AG09319 (cell line): ENCODE measurements around the gene GHITM.

Experiments
- DNase-seq: peaks from one replicate; pipeline ENCODE4 v3.0.0-alpha.2; 2010; ENCODE audit warnings: low read depth; ENCODE audit errors: extremely low read depth
- TF ChIP-seq, protein P1 (sequence below): IDR thresholded peaks from 2 replicates; pipeline ENCODE4 v1.5.1; 2011; ENCODE audit warnings: low read depth, mild to moderate bottlenecking, inconsistent platforms, low read length, moderate library complexity

Gene GHITM

DNA sequence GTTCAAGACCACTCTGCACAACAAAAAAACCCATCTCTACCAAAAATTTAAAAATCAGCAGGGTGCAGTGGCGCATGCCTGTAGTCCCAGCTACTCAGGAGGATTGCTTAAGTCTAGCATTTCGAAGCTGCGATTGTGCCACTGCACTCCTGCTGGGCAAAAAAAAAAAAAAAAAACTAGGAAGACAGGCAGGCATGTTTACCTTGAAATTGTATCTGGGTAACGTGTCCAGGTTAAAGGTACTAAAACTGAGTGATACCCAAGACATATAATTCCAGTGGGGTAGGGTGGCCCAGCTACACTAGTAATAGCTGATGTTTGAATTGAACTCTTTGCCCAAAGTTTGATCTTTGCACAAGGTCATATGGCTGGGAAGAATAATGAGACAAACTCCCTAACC lies 16.2 kb downstream of the GHITM start:
- TF ChIP-seq, protein P1, sequence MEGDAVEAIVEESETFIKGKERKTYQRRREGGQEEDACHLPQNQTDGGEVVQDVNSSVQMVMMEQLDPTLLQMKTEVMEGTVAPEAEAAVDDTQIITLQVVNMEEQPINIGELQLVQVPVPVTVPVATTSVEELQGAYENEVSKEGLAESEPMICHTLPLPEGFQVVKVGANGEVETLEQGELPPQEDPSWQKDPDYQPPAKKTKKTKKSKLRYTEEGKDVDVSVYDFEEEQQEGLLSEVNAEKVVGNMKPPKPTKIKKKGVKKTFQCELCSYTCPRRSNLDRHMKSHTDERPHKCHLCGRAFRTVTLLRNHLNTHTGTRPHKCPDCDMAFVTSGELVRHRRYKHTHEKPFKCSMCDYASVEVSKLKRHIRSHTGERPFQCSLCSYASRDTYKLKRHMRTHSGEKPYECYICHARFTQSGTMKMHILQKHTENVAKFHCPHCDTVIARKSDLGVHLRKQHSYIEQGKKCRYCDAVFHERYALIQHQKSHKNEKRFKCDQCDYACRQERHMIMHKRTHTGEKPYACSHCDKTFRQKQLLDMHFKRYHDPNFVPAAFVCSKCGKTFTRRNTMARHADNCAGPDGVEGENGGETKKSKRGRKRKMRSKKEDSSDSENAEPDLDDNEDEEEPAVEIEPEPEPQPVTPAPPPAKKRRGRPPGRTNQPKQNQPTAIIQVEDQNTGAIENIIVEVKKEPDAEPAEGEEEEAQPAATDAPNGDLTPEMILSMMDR = no peak
- DNase-seq = no peak

DNA sequence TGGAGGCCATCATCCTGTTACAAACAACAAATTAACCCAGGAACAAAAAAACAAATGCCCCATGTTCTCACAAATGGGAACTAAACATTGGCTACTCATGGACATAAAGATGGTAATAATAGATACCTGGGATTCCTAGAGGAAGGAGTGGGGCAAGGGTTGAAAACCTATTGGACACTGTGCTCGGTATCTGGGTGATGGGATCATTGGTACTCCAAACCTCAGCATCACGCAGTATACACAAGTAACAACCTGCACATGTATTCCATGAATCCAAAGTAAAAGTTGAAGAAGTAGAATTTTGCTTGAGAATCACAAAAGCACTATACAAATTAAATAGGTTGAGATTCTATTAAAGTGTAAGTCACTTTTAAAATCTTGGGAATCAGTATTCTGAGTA lies 16.7 kb downstream of the GHITM start:
- DNase-seq = no peak
- TF ChIP-seq, protein P1 = no peak

DNA sequence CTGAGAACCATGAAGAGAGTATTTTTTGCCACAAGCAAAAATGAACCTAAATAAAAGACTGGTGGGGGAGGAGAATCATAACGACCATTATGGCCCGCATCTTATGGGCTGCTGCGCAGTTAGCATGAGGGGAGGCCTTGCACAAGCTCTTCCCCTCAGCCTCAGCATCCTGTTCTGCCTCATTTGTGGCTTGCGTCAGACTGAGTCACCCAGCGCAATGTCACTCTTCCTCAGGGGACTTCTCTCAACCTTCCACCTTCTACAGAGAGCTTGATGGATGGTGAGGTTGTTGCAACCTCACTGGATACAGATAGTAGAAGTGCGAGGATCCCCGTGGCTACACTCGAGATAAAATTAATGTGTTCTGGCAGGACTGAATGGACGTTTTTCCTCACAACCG lies 17.5 kb downstream of the GHITM start:
- no peak for DNase-seq
- TF ChIP-seq, protein P1 = no peak

DNA sequence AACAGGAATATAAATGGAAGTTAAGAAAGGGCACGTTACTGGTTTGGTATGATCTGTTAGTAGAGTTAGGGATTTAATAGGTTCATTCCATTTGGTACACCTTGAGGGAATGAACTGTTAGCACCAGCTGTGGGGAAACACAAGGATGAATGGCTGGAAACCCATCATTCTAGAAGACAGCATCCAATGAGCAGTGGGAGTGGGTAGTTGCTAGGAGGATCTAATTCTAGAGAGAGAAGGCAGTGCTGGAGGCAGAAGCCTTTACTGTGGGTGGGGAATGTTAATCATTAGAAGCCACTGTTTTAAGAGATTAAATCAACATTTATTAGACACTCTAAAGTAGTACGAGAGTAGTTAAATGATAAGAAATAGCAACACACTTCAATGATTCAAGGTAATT lies 18.8 kb downstream of the GHITM start:
- TF ChIP-seq, protein P1 = no peak
- no peak for DNase-seq

DNA sequence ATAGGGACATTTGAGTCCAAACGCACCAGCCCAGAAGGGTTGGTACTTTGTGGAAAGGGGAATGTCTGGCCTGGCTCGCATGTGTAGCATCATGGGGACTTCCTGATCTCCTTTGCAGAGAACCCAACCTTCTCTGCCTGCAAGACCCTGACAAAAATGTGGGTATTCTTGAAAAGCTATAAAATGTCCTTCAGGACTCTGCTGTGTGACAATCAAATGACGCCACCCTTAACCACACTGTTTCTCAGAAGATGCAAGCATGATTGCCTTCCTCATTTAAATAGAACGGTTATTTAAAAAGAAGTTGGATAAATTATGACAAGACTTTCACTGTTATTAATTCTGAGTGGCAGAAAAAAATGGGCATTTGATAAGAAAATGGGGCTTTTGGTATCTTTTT lies 19.2 kb downstream of the GHITM start:
- DNase-seq = no peak
- TF ChIP-seq, protein P1 = no peak

DNA sequence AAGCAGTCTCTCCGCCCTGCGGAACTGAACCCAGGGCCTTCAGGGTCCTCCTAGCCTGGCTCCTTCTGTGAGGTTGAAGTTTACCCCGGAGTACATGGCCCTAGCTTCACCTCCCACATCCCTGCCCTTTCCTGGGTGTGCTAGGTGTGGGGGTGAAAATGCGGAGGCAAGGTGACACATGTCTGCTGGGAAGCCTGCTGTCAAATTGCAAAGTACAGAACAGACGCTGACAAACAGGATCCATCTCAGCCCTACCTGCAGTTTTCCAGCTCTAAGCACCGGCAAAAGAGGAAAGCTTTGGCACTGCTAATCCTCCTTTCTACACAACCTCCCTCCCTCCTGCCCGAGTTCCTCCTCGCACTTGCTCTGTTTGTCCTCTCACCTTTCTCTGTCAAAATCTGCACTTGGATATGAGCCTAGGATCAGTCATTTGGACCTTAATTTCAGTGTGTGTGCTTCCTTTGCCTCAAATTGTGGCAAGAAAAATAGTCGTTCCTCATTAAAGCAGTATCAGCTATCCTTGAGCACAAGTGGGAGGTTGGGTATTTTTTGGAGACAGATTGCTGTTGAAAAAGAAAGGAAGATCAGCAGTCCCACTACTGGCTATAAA lies 19.9 kb downstream of the GHITM start:
- TF ChIP-seq, protein P1 = no peak
- DNase-seq = no peak

DNA sequence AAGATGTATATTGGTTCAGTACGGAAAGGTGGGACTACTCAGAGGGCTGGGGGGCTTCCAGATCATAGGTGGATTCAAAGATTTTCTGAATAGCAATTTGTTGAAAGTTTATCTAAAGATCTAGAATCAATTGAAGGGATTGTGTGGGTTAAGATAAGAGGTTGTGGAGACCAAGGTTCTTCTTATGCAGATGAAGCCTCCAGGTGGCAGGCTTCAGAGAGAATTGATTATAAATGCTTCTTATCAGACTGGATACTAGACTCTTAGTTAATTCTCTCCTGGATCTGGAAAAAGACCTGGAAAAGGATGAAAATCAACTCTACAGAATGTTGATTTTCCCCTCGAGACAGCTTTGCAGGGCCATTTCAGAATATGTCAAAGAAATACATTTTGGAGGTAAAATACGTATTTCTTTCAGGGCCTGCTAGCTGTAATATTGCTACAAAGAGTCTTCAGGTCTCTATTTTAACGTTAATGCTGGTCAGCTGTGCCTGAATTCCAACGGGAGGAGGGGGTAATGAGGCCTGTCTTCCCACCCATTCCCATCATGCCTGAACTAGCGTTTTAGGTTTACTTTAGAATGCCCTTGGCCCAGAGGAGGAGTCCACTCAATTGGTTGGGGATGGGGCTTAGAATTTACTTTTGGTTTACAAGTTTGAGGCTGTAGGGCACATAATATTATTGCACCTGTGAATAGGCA lies 21.5 kb downstream of the GHITM start:
- no peak for DNase-seq
- TF ChIP-seq, protein P1 = no peak
